ENCODE results near the gene LMF1. TPM values are rescaled to one million over a fixed set of nuclear protein-coding genes. Genes with fewer than 3 reads are reported as not detected.

Gene LMF1
- total and polyA plus RNA-seq, 2 donors (not counting 1 experiment from before 2014, with no cell fraction given) = 36.4 to 63.2 TPM

GRCh38 chr16:844638-845350 is 126.0 kb downstream of the LMF1 start:
- no peaks in the 10 kb centered on the region for H3K4me1 ChIP-seq (ENCODE audit: control insufficient read depth in 2 of 2, insufficient read depth in 2 of 2, low read length in 2 of 2)
- H3K27ac ChIP-seq (ENCODE audit: low read length in 2 of 2) = no peak overlapping the region
- Mint-ChIP-seq H3K27ac (no peak overlapping the region), H3K4me1 (no peaks in the 10 kb centered on the region), H3K27me3 (no peaks in the 10 kb centered on the region), H3K9me3 (ENCODE audit: insufficient read depth) (no peaks in the 10 kb centered on the region), H3K4me3 (no peak overlapping the region)
- no peaks in the 10 kb centered on the region for H4K20me1 ChIP-seq (ENCODE audit: control insufficient read depth, insufficient read depth, low read length, poor library complexity, severe bottlenecking)
- ATAC-seq (ENCODE audit: low read depth) = no peak
- H2AFZ ChIP-seq (ENCODE audit: insufficient read depth, low read depth, low read length, poor library complexity, severe bottlenecking) = no peak overlapping the region
- H3K4me2 ChIP-seq (replicated peaks; ENCODE audit: low read depth, low read length, poor library complexity, severe bottlenecking) = no peak overlapping the region
- intact Hi-C loops (cut with micrococcal nuclease) = no loop called here
- CTCF ChIA-PET = no interaction called here
- no peaks in the 10 kb centered on the region for H3K27me3 ChIP-seq (replicated peaks in 1 of 4; ENCODE audit: control extremely low read depth in 1 of 4, control insufficient read depth in 3 of 4, insufficient read depth in 4 of 4, low read length in 3 of 4)
- peaks cover 0 to 22% (median 0%) of the 10 kb centered on the region in 3 donors for H3K9me3 ChIP-seq (ENCODE audit: control extremely low read depth in 1 of 3, control insufficient read depth in 2 of 3, insufficient read depth in 1 of 3, low read length in 2 of 3)
- no peak for DNase-seq
- POLR2A ChIA-PET = interaction anchor here (0.6 kb wide), 1 partner anchor 25 kb away, joined by 4 read pairs; no protein-coding TSS in a partner anchor
- no peak overlapping the region for H3K4me3 ChIP-seq (ENCODE audit: control extremely low read depth in 1 of 5, extremely low read depth in 1 of 5, insufficient read depth in 1 of 5, low read depth in 2 of 5, low read length in 4 of 5)
- H3K79me2 ChIP-seq (ENCODE audit: control insufficient read depth, insufficient read depth, low read length) = no peaks in the 10 kb centered on the region
- no peak overlapping the region for H3K9ac ChIP-seq (ENCODE audit: low read length)
- TF ChIP-seq EZH2 (IDR thresholded peaks at IDR 0.05; ENCODE audit: borderline replicate concordance, insufficient read depth, low read depth, low read length, poor library complexity, severe bottlenecking) (no peak), CTCF (IDR thresholded peaks at IDR 0.05) (no peak)
- 94% methylated on average over 48 of the region's 48 CpGs for WGBS (ENCODE audit: insufficient coverage)
- H3K36me3 ChIP-seq (replicated peaks in 1 of 2; ENCODE audit: control extremely low read depth in 1 of 2, control insufficient read depth in 1 of 2, extremely low read depth in 1 of 2, insufficient read depth in 2 of 2, low read length in 1 of 2) = no peaks in the 10 kb centered on the region

- peaks cover under 1% of the 10 kb centered on the region for H3K27me3 Mint-ChIP-seq
- Histone ChIP-seq H3K27ac (ENCODE audit: low read length in 2 of 2) (no peak overlapping the region), H4K20me1 (ENCODE audit: control insufficient read depth, insufficient read depth, low read length, poor library complexity, severe bottlenecking) (no peaks in the 10 kb centered on the region), H3K79me2 (ENCODE audit: control insufficient read depth, insufficient read depth, low read length) (no peaks in the 10 kb centered on the region), H2AFZ (ENCODE audit: insufficient read depth, low read depth, low read length, poor library complexity, severe bottlenecking) (no peak overlapping the region), H3K4me2 (replicated peaks; ENCODE audit: low read depth, low read length, poor library complexity, severe bottlenecking) (no peak overlapping the region), H3K4me1 (ENCODE audit: control insufficient read depth in 2 of 2, insufficient read depth in 2 of 2, low read length in 2 of 2) (no peaks in the 10 kb centered on the region), H3K36me3 (replicated peaks in 1 of 2; ENCODE audit: control extremely low read depth in 1 of 2, control insufficient read depth in 1 of 2, extremely low read depth in 1 of 2, insufficient read depth in 2 of 2, low read length in 1 of 2) (no peaks in the 10 kb centered on the region), H3K27me3 (replicated peaks in 1 of 4; ENCODE audit: control extremely low read depth in 1 of 4, control insufficient read depth in 3 of 4, insufficient read depth in 4 of 4, low read length in 3 of 4) (peaks cover 0 to 3% (median 0%) of the 10 kb centered on the region in 4 experiments), H3K9ac (ENCODE audit: low read length) (no peak overlapping the region), H3K4me3 (ENCODE audit: control extremely low read depth in 1 of 5, extremely low read depth in 1 of 5, insufficient read depth in 1 of 5, low read depth in 2 of 5, low read length in 4 of 5) (no peak overlapping the region), H3K9me3 (ENCODE audit: control extremely low read depth in 1 of 3, control insufficient read depth in 2 of 3, insufficient read depth in 1 of 3, low read length in 2 of 3) (peaks cover 0 to 20% (median 0%) of the 10 kb centered on the region in 3 donors)
- no peak overlapping the region for H3K4me3 Mint-ChIP-seq
- intact Hi-C loops (cut with micrococcal nuclease) = no loop called here
- CTCF ChIA-PET = interaction anchor here (0.7 kb wide), 1 partner anchor 129 kb away, joined by 3 read pairs; no protein-coding TSS in a partner anchor
- WGBS (ENCODE audit: insufficient coverage) = 95% methylated on average over 19 of the region's 20 CpGs
- TF ChIP-seq CTCF (IDR thresholded peaks at IDR 0.05) (no peak), EZH2 (IDR thresholded peaks at IDR 0.05; ENCODE audit: borderline replicate concordance, insufficient read depth, low read depth, low read length, poor library complexity, severe bottlenecking) (no peak)
- ATAC-seq (ENCODE audit: low read depth) = no peak
- H3K4me1 Mint-ChIP-seq = no peaks in the 10 kb centered on the region
- POLR2A ChIA-PET = no interaction called here
- no peak for DNase-seq
- H3K9me3 Mint-ChIP-seq (ENCODE audit: insufficient read depth) = no peaks in the 10 kb centered on the region
- H3K27ac Mint-ChIP-seq = no peak overlapping the region
These were observed 127.0 kb downstream of the LMF1 start for GRCh38 chr16:843771-844170.

Measured in B cell (primary cell).